H1 (cell line): ENCODE measurements around the gene DHCR24. TPM values are rescaled to one million over a fixed set of nuclear protein-coding genes. Genes with fewer than 3 reads are reported as not detected.

Experiments
- ASH2L ChIP-seq: fragments of 200-600, 300-600 bp; sonication (generic); IDR thresholded peaks from one replicate; pipeline ENCODE4 v1.7.1; 2017; ENCODE audit warnings: low read length
- MAX ChIP-seq: IDR thresholded peaks from 2 replicates; pipeline ENCODE4 v1.6.1; 2012; ENCODE audit warnings: inconsistent platforms
- POLR2AphosphoS5 ChIP-seq: IDR thresholded peaks from 2 replicates; pipeline ENCODE4 v1.6.1; 2011; ENCODE audit warnings: low read depth, low read length
- RXRA ChIP-seq: IDR thresholded peaks from 2 replicates; pipeline ENCODE4 v1.6.1; 2011; ENCODE audit warnings: low read depth, mild to moderate bottlenecking, low read length, moderate library complexity; ENCODE audit not compliant: insufficient read depth
- polyA plus RNA-seq, 7 experiments: library from polyadenylated mRNA; depleted of rRNA in 3 of 7; stranded (reverse) in 5 of 7; unstranded in 2 of 7; fragments of >200 nt in 5 of 7; fragments of 200-250 nt in 2 of 7; gene quantifications; 1 replicate in 5 of 7; 2 replicates in 1 of 7; 4 replicates in 1 of 7; pipeline versions ENCODE4 v1.2.1 to v1.2.3, GENCODE V29; 2011 to 2013; ENCODE audit warnings: missing spikeins in 2 of 7, mixed read lengths in 2 of 7
- total RNA-seq: library from RNA; stranded (reverse); fragmentation: NEBNext Ultra II Directional; extraction: Animal tissue kit (Norgen Biotek cat#: 25700); gene quantifications from 2 replicates; pipeline ENCODE4 v1.2.1, GENCODE V29; 2021

Gene DHCR24
- total and polyA plus RNA-seq, 2 of the 8 experiments (the other 6 are each of a cell fraction or from before 2014, with no cell fraction given): 370 to 419 TPM

- TF ChIP-seq MAX (no peak), ASH2L (no peak), POLR2AphosphoS5 (no peak), RXRA (no peak)
Observed at GRCh38 chr1:54811066-54811465, 75.9 kb downstream of the DHCR24 start (continued).
